Psoas muscle (tissue), 8 donors: Measurements from ENCODE around the gene CAST. TPM values are rescaled to one million over a fixed set of nuclear protein-coding genes. Genes with fewer than 3 reads are reported as not detected.

Experiments
- ATAC-seq, 4 donors: fragments of 200-7000 bp; cut with Tn5 transposase; one replicate each; pipeline ENCODE4 v1.9.1; 2020; ENCODE audit warnings: moderate library complexity in 3 of 4, mild to moderate bottlenecking in 2 of 4
- DNase-seq, 2 donors: peaks; one replicate each; pipeline ENCODE4 v3.0.0-alpha.2; 2020
- H3K27ac ChIP-seq: fragments of 200-600 bp; one replicate; pipeline ENCODE4 v1.8.0; 2022
- H3K27me3 ChIP-seq, 3 donors: fragments of 200-600 bp in 1 of 3; one replicate each; pipeline versions ENCODE4 v1.6.1 to v1.8.0; 2013 to 2022; ENCODE audit warnings: low read length in 2 of 3, mild to moderate bottlenecking in 2 of 3, moderate library complexity in 1 of 3; ENCODE audit not compliant: insufficient read depth in 3 of 3
- H3K36me3 ChIP-seq, 2 donors: fragments of 200-600 bp in 1 of 2; one replicate each; pipeline versions ENCODE4 v1.6.1 to v1.8.0; 2013 to 2022; ENCODE audit warnings: low read depth in 1 of 2, mild to moderate bottlenecking in 1 of 2, moderate library complexity in 1 of 2; ENCODE audit not compliant: insufficient read depth in 1 of 2
- H3K4me1 ChIP-seq: fragments of 200-600 bp; one replicate; pipeline ENCODE4 v1.8.0; 2022
- H3K4me3 ChIP-seq: fragments of 200-600 bp; one replicate; pipeline ENCODE4 v1.8.0; 2022; ENCODE audit warnings: mild to moderate bottlenecking
- H3K9me3 ChIP-seq: fragments of 200-600 bp; one replicate; pipeline ENCODE4 v1.8.0; 2022
- WGBS, 3 donors: extraction: QIAGEN DNeasy Blood & Tissue Kit; methylation state at CpG; one replicate each; pipeline versions ENCODE4 v1.1.6 to v1.1.7; 2013; 5-methylcytosine and 5-hydroxymethylcytosine counted together
- intact Hi-C, 2 donors: fragments of 100-400 bp; cut with DNase I; formaldehyde crosslinking; loops; one replicate each; pipeline versions ENCODE4 v1.11.0 to v1.14.2; 2022
- polyA plus RNA-seq, 3 donors: library from polyadenylated mRNA; stranded (reverse); fragments of 200-250 nt; gene quantifications; one replicate each; pipeline ENCODE4 v1.2.3, GENCODE V29; 2013
- total RNA-seq, 4 donors: library from RNA; stranded (reverse); fragmentation: NEBNext Ultra II Directional in 2 of 4; extraction: Animal tissue kit (Norgen Biotek cat#: 25700) in 2 of 4; gene quantifications; one replicate each; pipeline versions ENCODE4 v1.2.1 to v1.2.4, GENCODE V29; 2021 to 2023
- TF ChIP-seq, protein P1 (sequence below): fragments of 200-600 bp; IDR thresholded peaks from one replicate; pipeline ENCODE4 v1.8.0; 2022; ENCODE audit warnings: antibody characterized with exemption
- donor health status: healthy with polysubstance abuse.
- donor health status: DM: no; HTN: no; CAD: no; lungs with moderate emphysema.
- donor health status: Bipolar disorder and iron deficiency.
- donor health status: healthy.
- donor health status: DM: yes; HTN: yes; CAD: no.
- donor health status: DM: no; HTN: no; CAD: no.
- donor health status: DM: no; HTN: no; CAD: no.
- donor health status: DM: yes; HTN: yes; CAD: no.

CAST gene
- total and polyA plus RNA-seq, 7 donors = 193 to 447 (median 312) TPM

- Histone ChIP-seq H3K9me3 (no peaks in the 10 kb centered on the region), H3K36me3 (no peaks in the 10 kb centered on the region), H3K4me3 (no peak overlapping the region), H3K27me3 (no peaks in the 10 kb centered on the region), H3K27ac (no peak overlapping the region), H3K4me1 (peaks cover 18% of the 10 kb centered on the region)
- ATAC-seq (no peak), DNase-seq (no peak)
- TF ChIP-seq, protein P1, sequence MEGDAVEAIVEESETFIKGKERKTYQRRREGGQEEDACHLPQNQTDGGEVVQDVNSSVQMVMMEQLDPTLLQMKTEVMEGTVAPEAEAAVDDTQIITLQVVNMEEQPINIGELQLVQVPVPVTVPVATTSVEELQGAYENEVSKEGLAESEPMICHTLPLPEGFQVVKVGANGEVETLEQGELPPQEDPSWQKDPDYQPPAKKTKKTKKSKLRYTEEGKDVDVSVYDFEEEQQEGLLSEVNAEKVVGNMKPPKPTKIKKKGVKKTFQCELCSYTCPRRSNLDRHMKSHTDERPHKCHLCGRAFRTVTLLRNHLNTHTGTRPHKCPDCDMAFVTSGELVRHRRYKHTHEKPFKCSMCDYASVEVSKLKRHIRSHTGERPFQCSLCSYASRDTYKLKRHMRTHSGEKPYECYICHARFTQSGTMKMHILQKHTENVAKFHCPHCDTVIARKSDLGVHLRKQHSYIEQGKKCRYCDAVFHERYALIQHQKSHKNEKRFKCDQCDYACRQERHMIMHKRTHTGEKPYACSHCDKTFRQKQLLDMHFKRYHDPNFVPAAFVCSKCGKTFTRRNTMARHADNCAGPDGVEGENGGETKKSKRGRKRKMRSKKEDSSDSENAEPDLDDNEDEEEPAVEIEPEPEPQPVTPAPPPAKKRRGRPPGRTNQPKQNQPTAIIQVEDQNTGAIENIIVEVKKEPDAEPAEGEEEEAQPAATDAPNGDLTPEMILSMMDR = no peak
- WGBS, 3 donors = 71 to 84% (median 75%) methylated on average over 2 of the region's 2 CpGs
- intact Hi-C loops = no loop called here
These were observed 6.5 kb downstream of the CAST start for GRCh38 chr5:96668725-96669124.

DNA sequence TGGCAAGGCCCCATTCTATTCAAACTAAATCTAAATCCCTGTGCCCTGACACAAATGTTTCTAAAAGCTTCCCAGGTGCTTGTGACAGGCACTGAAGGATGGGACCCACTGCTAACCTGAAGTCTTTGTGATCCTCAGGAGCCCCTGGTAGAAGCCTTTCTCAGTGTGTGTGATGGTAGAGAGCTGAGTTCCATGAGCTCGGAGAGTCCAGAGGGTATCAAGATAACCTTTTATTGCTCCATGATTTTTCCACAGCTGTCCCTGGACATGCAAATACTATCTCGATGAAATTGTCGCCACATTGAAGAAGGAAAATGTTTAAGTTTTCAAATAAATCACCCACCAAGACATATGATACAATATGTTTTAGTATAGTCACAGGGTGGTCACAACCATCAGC, 7.7 kb downstream of the CAST start:
- H3K4me1 ChIP-seq = peaks cover 14% of the 10 kb centered on the region
- H3K27ac ChIP-seq = no peak overlapping the region
- no peak overlapping the region for H3K4me3 ChIP-seq
- H3K36me3 ChIP-seq = no peaks in the 10 kb centered on the region
- H3K9me3 ChIP-seq = no peaks in the 10 kb centered on the region
- no peak for DNase-seq
- no peak for ATAC-seq
- TF ChIP-seq, protein P1 = no peak
- WGBS, 3 donors = 77 to 86% (median 80%) methylated on average over 3 of the region's 3 CpGs
- no peaks in the 10 kb centered on the region for H3K27me3 ChIP-seq
- intact Hi-C loops = loop anchor here in 1 of 2 donors (10.0 kb wide), 1 partner anchor 325 kb away; no protein-coding TSS in a partner anchor

- Histone ChIP-seq H3K4me3 (no peak overlapping the region), H3K4me1 (peaks cover 10% of the 10 kb centered on the region), H3K27ac (no peak overlapping the region), H3K36me3 (peaks cover 0 to 11% of the 10 kb centered on the region in 2 donors), H3K27me3 (no peaks in the 10 kb centered on the region), H3K9me3 (no peaks in the 10 kb centered on the region)
- ATAC-seq (no peak), DNase-seq (no peak)
- 95 to 98% (median 96%) methylated on average over 5 of the region's 5 CpGs for WGBS, 3 donors
- intact Hi-C loops = loop anchor here in 1 of 2 donors (10.0 kb wide), 1 partner anchor 327 kb away; no protein-coding TSS in a partner anchor
- TF ChIP-seq, protein P1 = no peak
These were observed 9.3 kb downstream of the CAST start for GRCh38 chr5:96671441-96671840.

GRCh38 chr5:96673127-96673526, 11.0 kb downstream of the CAST start:
- TF ChIP-seq, protein P1 = no peak
- H3K4me1 ChIP-seq = peaks cover 10% of the 10 kb centered on the region
- ATAC-seq (no peak), DNase-seq (no peak)
- H3K4me3 ChIP-seq = no peak overlapping the region
- intact Hi-C loops = loop anchor here in 1 of 2 donors (10.0 kb wide), 1 partner anchor 328 kb away; no protein-coding TSS in a partner anchor
- peaks cover 0 to 24% of the 10 kb centered on the region in 2 donors for H3K36me3 ChIP-seq
- no peaks in the 10 kb centered on the region for H3K9me3 ChIP-seq
- no peak overlapping the region for H3K27ac ChIP-seq
- H3K27me3 ChIP-seq = no peaks in the 10 kb centered on the region

DNA sequence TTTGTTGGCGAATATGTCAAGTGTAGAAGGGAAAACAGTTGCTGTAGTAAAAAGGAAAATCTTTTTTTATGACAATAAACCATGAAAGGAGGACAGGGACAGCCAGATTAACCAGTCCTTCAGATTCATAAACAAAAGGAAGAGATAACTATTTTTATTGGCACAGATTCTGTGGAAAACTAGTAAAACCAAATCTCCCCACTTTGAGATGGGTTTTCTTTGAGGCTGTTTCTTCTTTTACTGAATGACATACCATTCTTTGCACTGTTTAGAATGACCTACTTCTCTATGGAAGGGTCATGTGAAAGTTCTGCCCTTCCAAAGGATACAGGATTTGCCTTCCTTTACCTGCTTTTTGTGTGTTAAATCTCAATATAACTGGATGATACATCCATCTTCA, 13.7 kb downstream of the CAST start:
- DNase-seq = no peak
- TF ChIP-seq, protein P1 = no peak
- Histone ChIP-seq H3K4me3 (no peak overlapping the region), H3K4me1 (no peaks in the 10 kb centered on the region), H3K36me3 (peaks cover 0 to 24% of the 10 kb centered on the region in 2 donors), H3K27me3 (no peaks in the 10 kb centered on the region), H3K27ac (no peak overlapping the region), H3K9me3 (no peaks in the 10 kb centered on the region)
- WGBS, 3 donors = 92 to 97% (median 96%) methylated on average over 1 of the region's 1 CpG
- no peak for ATAC-seq
- intact Hi-C loops = loop anchor here in 1 of 2 donors (10.0 kb wide), 1 partner anchor 331 kb away; no protein-coding TSS in a partner anchor
